Measurements from ENCODE around the gene RAB11B. TPM values are rescaled to one million over a fixed set of nuclear protein-coding genes. Genes with fewer than 3 reads are reported as not detected.
"Not testable (repeated sequence)": the region's sequence is repeated elsewhere in the genome, so short reads cannot be mapped to it uniquely, and the experiment has no call there.

RAB11B gene
- total RNA-seq, 1 donor from 2014 or later: 57.5 TPM

GRCh38 chr19:8423817-8424223 lies 33.7 kb downstream of the RAB11B start:
- ATAC-seq: peak; percentile 79
- DNase-seq (ENCODE audit: low spot score): peak; percentile 93

- not testable (repeated sequence) for DNase-seq (ENCODE audit: low spot score); ATAC-seq
These were observed 35.2 kb downstream of the RAB11B start for GRCh38 chr19:8425331-8425730.

- DNase-seq (ENCODE audit: low spot score) (no peak), ATAC-seq (no peak)
These were observed 36.1 kb downstream of the RAB11B start for GRCh38 chr19:8426283-8426682.

GRCh38 chr19:8429044-8429443 lies 38.9 kb downstream of the RAB11B start:
- DNase-seq (ENCODE audit: low spot score): no peak
- no peak for ATAC-seq

- DNase-seq (ENCODE audit: low spot score): no peak
- ATAC-seq: no peak
These were observed 39.7 kb downstream of the RAB11B start for GRCh38 chr19:8429826-8430225.

- DNase-seq (ENCODE audit: low spot score): no peak
- ATAC-seq: no peak
These were observed 40.5 kb downstream of the RAB11B start for GRCh38 chr19:8430650-8431049.

GRCh38 chr19:8438236-8438635 lies 48.1 kb downstream of the RAB11B start:
- DNase-seq (ENCODE audit: low spot score): no peak
- ATAC-seq: no peak

GRCh38 chr19:8441725-8442544 lies 51.8 kb downstream of the RAB11B start:
- ATAC-seq: no peak
- DNase-seq (ENCODE audit: low spot score): no peak

- not testable (repeated sequence) for DNase-seq (ENCODE audit: low spot score)
These were observed 54.0 kb downstream of the RAB11B start for GRCh38 chr19:8444140-8444676.

GRCh38 chr19:8444677-8445487 lies 54.7 kb downstream of the RAB11B start, which contains the start of gene HNRNPM:
TSS of gene HNRNPM (plus strand) at chr19:8444975. CDS start at chr19:8444999, 24 bp downstream.
- peak; percentile 90 for ATAC-seq
- DNase-seq (ENCODE audit: low spot score): peak; percentile 100

More at GRCh38 chr19:8444140-8444676, 54.0 kb downstream of the RAB11B start:
- not testable (repeated sequence) for ATAC-seq

GRCh38 chr19:8445488-8446001 lies 55.4 kb downstream of the RAB11B start:
- ATAC-seq (peak; percentile 69), DNase-seq (ENCODE audit: low spot score) (peak; percentile 72)

GRCh38 chr19:8446061-8446709 lies 56.0 kb downstream of the RAB11B start:
- DNase-seq (ENCODE audit: low spot score) (no peak), ATAC-seq (no peak)

GRCh38 chr19:8449830-8450229 lies 59.7 kb downstream of the RAB11B start:
- ATAC-seq (no peak), DNase-seq (ENCODE audit: low spot score) (no peak)

GRCh38 chr19:8451377-8451776 lies 61.2 kb downstream of the RAB11B start:
- ATAC-seq: peak; percentile 61

GRCh38 chr19:8451885-8452284 lies 61.7 kb downstream of the RAB11B start:
- DNase-seq (ENCODE audit: low spot score): no peak
- ATAC-seq: peak; percentile 78

More at GRCh38 chr19:8451377-8451776, 61.2 kb downstream of the RAB11B start:
- no peak for DNase-seq (ENCODE audit: low spot score)

- DNase-seq (ENCODE audit: low spot score): no peak
- ATAC-seq: peak; percentile 40
These were observed 62.4 kb downstream of the RAB11B start for GRCh38 chr19:8452446-8453123.

- DNase-seq (ENCODE audit: low spot score) (no peak), ATAC-seq (no peak)
These were observed 63.5 kb downstream of the RAB11B start for GRCh38 chr19:8453616-8454015.

All from left lobe of liver (tissue), 2 donors.